HCT116 (cell line): ENCODE data around the gene ABHD14A. TPM values are rescaled to one million over a fixed set of nuclear protein-coding genes. Genes with fewer than 3 reads are reported as not detected.

Source experiments
- ATAC-seq: fragments of 200-7000 bp; cut with Tn5 transposase; 2 replicates; pipeline ENCODE4 v1.9.1; 2020; ENCODE audit warnings: mild to moderate bottlenecking, moderate library complexity
- BruUV-seq: library from RNA; stranded (reverse); fragments of 400-500 nt; replicated peaks from 2 replicates; lab custom pipeline; 2021; lab: Mats Ljungman, UMichigan
- CTCF ChIA-PET: fragments of 300-600 bp; sonication (Branson Sonifier 250); formaldehyde crosslinking; loops from one replicate; lab custom pipeline; 2021; ENCODE audit warnings: antibody characterized with exemption; lab: Charles Lee
- POLR2A ChIA-PET: fragments of 300-600, 350-600 bp; sonication (Branson Sonifier 250); formaldehyde crosslinking; loops from one replicate; lab custom pipeline; 2021; ENCODE audit warnings: antibody characterized with exemption; lab: Charles Lee
- RAD21 ChIA-PET, 2 experiments: fragments of 300-600 bp; sonication (Branson Sonifier 250); formaldehyde crosslinking; loops; one replicate each; lab custom pipeline; 2023; ENCODE audit warnings: low total read pairs in 2 of 2; ENCODE audit not compliant: uncharacterized antibody in 2 of 2, unreplicated experiment in 2 of 2, low non-redundant PET in 1 of 2; lab: Charles Lee
- DNase-seq: peaks from one replicate; pipeline ENCODE4 v3.0.0-alpha.2; 2010; ENCODE audit warnings: low read depth, low spot score
- H2AFZ ChIP-seq: fragments of 200-600 bp; shearing (Covaris generic), sonication (generic); 2 replicates; pipeline ENCODE4 v1.6.1; 2017; ENCODE audit warnings: low read depth, mixed run types, mixed read lengths, antibody characterized with exemption, low read length; ENCODE audit not compliant: poor library complexity, severe bottlenecking
- H3K27ac ChIP-seq: 2 replicates; pipeline ENCODE4 v1.5.1; 2012; ENCODE audit warnings: low read depth, low read length
- H3K27me3 ChIP-seq: fragments of 200-600 bp; sonication (generic); 2 replicates; pipeline ENCODE4 v1.6.1; 2016; ENCODE audit warnings: mixed run types, low read length, mixed read lengths; ENCODE audit not compliant: insufficient read depth
- H3K36me3 ChIP-seq, 2 experiments: fragments of 200-500 bp in 1 of 2; fragments of 200-600 bp in 1 of 2; sonication (Bioruptor generic) in 1 of 2; sonication (generic) in 1 of 2; 2 replicates each; pipeline versions ENCODE4 v1.5.1 to v1.6.1; 2014 to 2016; ENCODE audit warnings: low read length in 2 of 2, inconsistent platforms in 1 of 2, mixed read lengths in 1 of 2, mixed run types in 1 of 2; ENCODE audit not compliant: insufficient read depth in 2 of 2, control insufficient read depth in 1 of 2
- H3K4me1 ChIP-seq, 2 experiments: fragments of 200-600 bp in 1 of 2; sonication (generic) in 1 of 2; 2 replicates each; pipeline versions ENCODE4 v1.5.1 to v1.6.1; 2012 to 2017; ENCODE audit warnings: low read length in 2 of 2, inconsistent platforms in 1 of 2, mild to moderate bottlenecking in 1 of 2, mixed read lengths in 1 of 2, mixed run types in 1 of 2, moderate library complexity in 1 of 2; ENCODE audit not compliant: insufficient read depth in 2 of 2, control insufficient read depth in 1 of 2
- H3K4me2 ChIP-seq: fragments of 200-600 bp; sonication (generic); 2 replicates; pipeline ENCODE4 v1.6.1; 2017; ENCODE audit warnings: mixed run types, low read length, mixed read lengths
- H3K4me3 ChIP-seq, 2 experiments: fragments of 200-600 bp in 1 of 2; sonication (generic) in 1 of 2; replicated peaks in 1 of 2; 2 replicates each; pipeline ENCODE4 v1.5.1; 2011 to 2016; ENCODE audit warnings: low read length in 2 of 2, control low read depth in 1 of 2, low read depth in 1 of 2, mild to moderate bottlenecking in 1 of 2, mixed read lengths in 1 of 2, mixed run types in 1 of 2
- H3K79me2 ChIP-seq: fragments of 200-600 bp; sonication (generic); 2 replicates; pipeline ENCODE4 v1.6.1; 2017; ENCODE audit warnings: mild to moderate bottlenecking, mixed run types, low read length, moderate library complexity, mixed read lengths; ENCODE audit not compliant: insufficient read depth
- H3K9ac ChIP-seq: fragments of 200-600 bp; sonication (generic); 2 replicates; pipeline ENCODE4 v1.6.1; 2016; ENCODE audit warnings: low read length, mixed read lengths
- H3K9me2 ChIP-seq: fragments of 200-600 bp; sonication (generic), shearing (Covaris generic); 2 replicates; pipeline ENCODE4 v1.6.1; 2017; ENCODE audit warnings: mixed run types, mild to moderate bottlenecking, moderate library complexity; ENCODE audit not compliant: insufficient read depth
- H3K9me3 ChIP-seq, 2 experiments: fragments of 200-500 bp in 1 of 2; fragments of 200-600 bp in 1 of 2; sonication (Bioruptor generic) in 1 of 2; sonication (generic) in 1 of 2; 2 replicates each; pipeline ENCODE4 v1.6.1; 2014 to 2017; ENCODE audit warnings: low read length in 2 of 2, mixed read lengths in 2 of 2, inconsistent platforms in 1 of 2, low read depth in 1 of 2, mild to moderate bottlenecking in 1 of 2, mixed run types in 1 of 2, moderate library complexity in 1 of 2; ENCODE audit not compliant: control insufficient read depth in 1 of 2, insufficient read depth in 1 of 2
- H4K20me1 ChIP-seq: fragments of 200-600 bp; sonication (generic), shearing (Covaris generic); 2 replicates; pipeline ENCODE4 v1.6.1; 2017; ENCODE audit warnings: mixed run types, mild to moderate bottlenecking, moderate library complexity; ENCODE audit not compliant: insufficient read depth
- EGR1 ChIP-seq: IDR thresholded peaks from 2 replicates; pipeline ENCODE4 v1.6.1; 2012; ENCODE audit warnings: low read depth
- JUND ChIP-seq: IDR thresholded peaks from 2 replicates; pipeline ENCODE4 v1.6.1; 2012
- POLR2A ChIP-seq: IDR thresholded peaks from 2 replicates; pipeline ENCODE4 v1.7.0; 2011; ENCODE audit warnings: borderline replicate concordance; ENCODE audit not compliant: insufficient read depth, insufficient read length; ENCODE audit errors: extremely low read depth
- POLR2AphosphoS5 ChIP-seq: IDR thresholded peaks from 2 replicates; pipeline ENCODE4 v1.6.1; 2011; ENCODE audit warnings: mild to moderate bottlenecking, low read depth, low read length, moderate library complexity
- SIN3A ChIP-seq: IDR thresholded peaks from 2 replicates; pipeline ENCODE4 v1.6.1; 2012; ENCODE audit warnings: low read depth
- TCF7L2 ChIP-seq: IDR thresholded peaks from 2 replicates; pipeline ENCODE4 v1.7.0; 2011; ENCODE audit warnings: borderline replicate concordance, inconsistent platforms; ENCODE audit not compliant: insufficient read depth, insufficient read length; ENCODE audit errors: extremely low read depth
- ZNF274 ChIP-seq: fragments of 200-500 bp; sonication (Bioruptor generic); IDR thresholded peaks from 2 replicates; pipeline ENCODE4 v1.6.1; 2014; ENCODE audit warnings: mild to moderate bottlenecking, low read depth, low read length, inconsistent platforms
- intact Hi-C: fragments of 100-400 bp; cut with micrococcal nuclease; formaldehyde crosslinking; loops from 2 replicates; pipeline ENCODE4 v1.10.0; 2022
- total RNA-seq: library from RNA; stranded (reverse); gene quantifications from one replicate; pipeline ENCODE4 v1.2.1, GENCODE V29; 2021; ENCODE audit not compliant: unreplicated experiment
- TF ChIP-seq, protein P1 (sequence below): IDR thresholded peaks from 2 replicates; pipeline ENCODE4 v1.6.1; 2012
- TF ChIP-seq, protein P2 (sequence below): IDR thresholded peaks from 2 replicates; pipeline ENCODE4 v1.6.1; 2012; ENCODE audit warnings: low read depth
- TF ChIP-seq, protein P3 (sequence below): IDR thresholded peaks from 2 replicates; pipeline ENCODE4 v1.6.1; 2012
- TF ChIP-seq, protein P4 (sequence below), 3 experiments: fragments of 200-600 bp in 1 of 3; sonication (generic) in 1 of 3; IDR thresholded peaks in 2 of 3; conservative IDR thresholded peaks in 1 of 3; 2 replicates each; pipeline ENCODE4 v1.5.1; 2012 to 2017; ENCODE audit warnings: low read depth in 2 of 3, low read length in 2 of 3, antibody characterized with exemption in 1 of 3, borderline replicate concordance in 1 of 3, control low read depth in 1 of 3, mild to moderate bottlenecking in 1 of 3, mixed read lengths in 1 of 3, mixed run types in 1 of 3, moderate library complexity in 1 of 3; ENCODE audit not compliant: insufficient read depth in 1 of 3

Gene ABHD14A
- total RNA-seq, 1 experiment from 2014 or later = 11.6 TPM

DNA sequence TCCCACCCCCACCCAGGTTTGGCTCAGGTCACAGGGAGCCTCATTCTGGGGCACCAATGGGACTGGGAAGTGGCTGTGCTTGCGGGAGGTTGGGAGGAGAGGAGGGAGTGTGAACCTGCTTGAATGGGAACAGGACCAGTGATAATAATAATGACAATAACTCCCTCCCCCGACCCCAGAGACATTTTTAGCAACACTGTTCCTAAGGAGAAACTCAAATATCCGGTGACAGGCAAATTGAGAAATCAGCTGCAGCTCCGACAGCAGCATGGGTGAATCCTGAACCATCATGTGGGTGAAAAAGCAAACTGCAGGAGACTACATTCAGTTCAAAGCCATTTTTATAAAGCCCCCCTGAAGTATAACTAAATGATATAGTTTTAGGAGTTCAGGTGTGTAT is 32.4 kb downstream of the ABHD14A start:
- no peak overlapping the region for H3K4me2 ChIP-seq
- peaks cover 4 to 12% of the 10 kb centered on the region in 2 experiments; a peak in 3 of 4 replicates for H3K4me1 ChIP-seq
- ATAC-seq (no peak), DNase-seq (no peak)
- H3K9me2 ChIP-seq = no peaks in the 10 kb centered on the region
- no peaks in the 10 kb centered on the region for H3K27me3 ChIP-seq
- no peaks in the 10 kb centered on the region for H3K9me3 ChIP-seq
- RAD21 ChIA-PET = interaction anchor here in 1 of 2 experiments (0.8 kb wide), 1 partner anchor 210 kb away, joined by 3 read pairs; no protein-coding TSS in a partner anchor
- TF ChIP-seq POLR2A (no peak), ZNF274 (no peak), JUND (no peak), POLR2AphosphoS5 (no peak), TCF7L2 (no peak), SIN3A (no peak), EGR1 (no peak)
- TF ChIP-seq, protein P1, sequence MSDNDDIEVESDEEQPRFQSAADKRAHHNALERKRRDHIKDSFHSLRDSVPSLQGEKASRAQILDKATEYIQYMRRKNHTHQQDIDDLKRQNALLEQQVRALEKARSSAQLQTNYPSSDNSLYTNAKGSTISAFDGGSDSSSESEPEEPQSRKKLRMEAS = no peak
- TF ChIP-seq, protein P2, sequence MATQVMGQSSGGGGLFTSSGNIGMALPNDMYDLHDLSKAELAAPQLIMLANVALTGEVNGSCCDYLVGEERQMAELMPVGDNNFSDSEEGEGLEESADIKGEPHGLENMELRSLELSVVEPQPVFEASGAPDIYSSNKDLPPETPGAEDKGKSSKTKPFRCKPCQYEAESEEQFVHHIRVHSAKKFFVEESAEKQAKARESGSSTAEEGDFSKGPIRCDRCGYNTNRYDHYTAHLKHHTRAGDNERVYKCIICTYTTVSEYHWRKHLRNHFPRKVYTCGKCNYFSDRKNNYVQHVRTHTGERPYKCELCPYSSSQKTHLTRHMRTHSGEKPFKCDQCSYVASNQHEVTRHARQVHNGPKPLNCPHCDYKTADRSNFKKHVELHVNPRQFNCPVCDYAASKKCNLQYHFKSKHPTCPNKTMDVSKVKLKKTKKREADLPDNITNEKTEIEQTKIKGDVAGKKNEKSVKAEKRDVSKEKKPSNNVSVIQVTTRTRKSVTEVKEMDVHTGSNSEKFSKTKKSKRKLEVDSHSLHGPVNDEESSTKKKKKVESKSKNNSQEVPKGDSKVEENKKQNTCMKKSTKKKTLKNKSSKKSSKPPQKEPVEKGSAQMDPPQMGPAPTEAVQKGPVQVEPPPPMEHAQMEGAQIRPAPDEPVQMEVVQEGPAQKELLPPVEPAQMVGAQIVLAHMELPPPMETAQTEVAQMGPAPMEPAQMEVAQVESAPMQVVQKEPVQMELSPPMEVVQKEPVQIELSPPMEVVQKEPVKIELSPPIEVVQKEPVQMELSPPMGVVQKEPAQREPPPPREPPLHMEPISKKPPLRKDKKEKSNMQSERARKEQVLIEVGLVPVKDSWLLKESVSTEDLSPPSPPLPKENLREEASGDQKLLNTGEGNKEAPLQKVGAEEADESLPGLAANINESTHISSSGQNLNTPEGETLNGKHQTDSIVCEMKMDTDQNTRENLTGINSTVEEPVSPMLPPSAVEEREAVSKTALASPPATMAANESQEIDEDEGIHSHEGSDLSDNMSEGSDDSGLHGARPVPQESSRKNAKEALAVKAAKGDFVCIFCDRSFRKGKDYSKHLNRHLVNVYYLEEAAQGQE = no peak
- TF ChIP-seq, protein P3, sequence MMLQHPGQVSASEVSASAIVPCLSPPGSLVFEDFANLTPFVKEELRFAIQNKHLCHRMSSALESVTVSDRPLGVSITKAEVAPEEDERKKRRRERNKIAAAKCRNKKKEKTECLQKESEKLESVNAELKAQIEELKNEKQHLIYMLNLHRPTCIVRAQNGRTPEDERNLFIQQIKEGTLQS = no peak
- TF ChIP-seq, protein P4, sequence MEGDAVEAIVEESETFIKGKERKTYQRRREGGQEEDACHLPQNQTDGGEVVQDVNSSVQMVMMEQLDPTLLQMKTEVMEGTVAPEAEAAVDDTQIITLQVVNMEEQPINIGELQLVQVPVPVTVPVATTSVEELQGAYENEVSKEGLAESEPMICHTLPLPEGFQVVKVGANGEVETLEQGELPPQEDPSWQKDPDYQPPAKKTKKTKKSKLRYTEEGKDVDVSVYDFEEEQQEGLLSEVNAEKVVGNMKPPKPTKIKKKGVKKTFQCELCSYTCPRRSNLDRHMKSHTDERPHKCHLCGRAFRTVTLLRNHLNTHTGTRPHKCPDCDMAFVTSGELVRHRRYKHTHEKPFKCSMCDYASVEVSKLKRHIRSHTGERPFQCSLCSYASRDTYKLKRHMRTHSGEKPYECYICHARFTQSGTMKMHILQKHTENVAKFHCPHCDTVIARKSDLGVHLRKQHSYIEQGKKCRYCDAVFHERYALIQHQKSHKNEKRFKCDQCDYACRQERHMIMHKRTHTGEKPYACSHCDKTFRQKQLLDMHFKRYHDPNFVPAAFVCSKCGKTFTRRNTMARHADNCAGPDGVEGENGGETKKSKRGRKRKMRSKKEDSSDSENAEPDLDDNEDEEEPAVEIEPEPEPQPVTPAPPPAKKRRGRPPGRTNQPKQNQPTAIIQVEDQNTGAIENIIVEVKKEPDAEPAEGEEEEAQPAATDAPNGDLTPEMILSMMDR (IDR thresholded peaks at IDR 0.05 in 2 of 3, conservative IDR thresholded peaks at IDR 0.05 in 1 of 3; ENCODE audit: borderline replicate concordance in 1 of 3, insufficient read depth in 1 of 3, low read depth in 2 of 3, low read length in 2 of 3) = no peak
- H3K27ac ChIP-seq = no peak overlapping the region
- BruUV-seq = no TSS peak
- CTCF ChIA-PET = no interaction called here
- no peaks in the 10 kb centered on the region for H4K20me1 ChIP-seq
- no peak overlapping the region for H2AFZ ChIP-seq
- intact Hi-C loops = no loop called here
- no peaks in the 10 kb centered on the region for H3K36me3 ChIP-seq
- no peak overlapping the region for H3K9ac ChIP-seq
- H3K79me2 ChIP-seq = no peaks in the 10 kb centered on the region
- no peak overlapping the region for H3K4me3 ChIP-seq
- POLR2A ChIA-PET = no interaction called here
